Astrocyte (in vitro differentiated cells and primary cell): Measurements from ENCODE around the gene PPP1R16B. TPM values are rescaled to one million over a fixed set of nuclear protein-coding genes. Genes with fewer than 3 reads are reported as not detected.

Source experiments
- DNase-seq: peaks from one replicate; pipeline ENCODE4 v3.0.0-alpha.2; 2010; ENCODE audit warnings: low read depth
- FAIRE-seq: peaks from 2 replicates; lab custom pipeline; 2011; peaks lifted over from hg19 to GRCh38; lab: Jason Lieb, UNC
- H2AFZ ChIP-seq: 2 replicates; pipeline ENCODE4 v1.6.0; 2012; ENCODE audit warnings: low read depth, low read length, inconsistent platforms
- H3K27ac ChIP-seq: 2 replicates; pipeline ENCODE4 v1.5.1; 2011; ENCODE audit warnings: low read depth, low read length, inconsistent platforms
- H3K27me3 ChIP-seq: 2 replicates; pipeline ENCODE4 v1.6.0; 2011; ENCODE audit warnings: low read length, inconsistent platforms; ENCODE audit not compliant: insufficient read depth
- H3K36me3 ChIP-seq: 2 replicates; pipeline ENCODE4 v1.5.1; 2011; ENCODE audit warnings: low read length, inconsistent platforms; ENCODE audit not compliant: insufficient read depth
- H3K4me1 ChIP-seq: 2 replicates; pipeline ENCODE4 v1.5.1; 2011; ENCODE audit warnings: low read length, inconsistent platforms; ENCODE audit not compliant: insufficient read depth
- H3K4me2 ChIP-seq: 2 replicates; pipeline ENCODE4 v1.6.0; 2012; ENCODE audit warnings: low read length, inconsistent platforms
- H3K4me3 ChIP-seq: 2 replicates; pipeline ENCODE4 v1.5.1; 2011; ENCODE audit warnings: low read depth, mild to moderate bottlenecking, low read length, inconsistent platforms; ENCODE audit not compliant: insufficient read depth
- H3K79me2 ChIP-seq: 2 replicates; pipeline ENCODE4 v1.6.0; 2012; ENCODE audit warnings: mild to moderate bottlenecking, low read length, inconsistent platforms; ENCODE audit not compliant: insufficient read depth
- H3K9ac ChIP-seq: 2 replicates; pipeline ENCODE4 v1.6.0; 2012; ENCODE audit warnings: mild to moderate bottlenecking, low read length, inconsistent platforms
- H3K9me3 ChIP-seq: 2 replicates; pipeline ENCODE4 v1.5.1; 2012; ENCODE audit warnings: low read depth, mild to moderate bottlenecking, low read length, inconsistent platforms; ENCODE audit not compliant: insufficient read depth
- H4K20me1 ChIP-seq: 2 replicates; pipeline ENCODE4 v1.6.0; 2012; ENCODE audit warnings: low read length, inconsistent platforms; ENCODE audit not compliant: insufficient read depth
- H3K27ac Mint-ChIP-seq: one replicate; pipeline ENCODE4 v1.8.0; 2021; ENCODE audit warnings: mild to moderate bottlenecking, mixed read lengths; ENCODE audit not compliant: unreplicated experiment
- H3K27me3 Mint-ChIP-seq: one replicate; pipeline ENCODE4 v1.8.0; 2021; ENCODE audit warnings: low read depth, mixed read lengths; ENCODE audit not compliant: unreplicated experiment
- H3K36me3 Mint-ChIP-seq: one replicate; pipeline ENCODE4 v1.8.0; 2021; ENCODE audit warnings: low read depth, mixed read lengths; ENCODE audit not compliant: unreplicated experiment
- H3K4me1 Mint-ChIP-seq: one replicate; pipeline ENCODE4 v1.8.0; 2021; ENCODE audit warnings: low read depth, mixed read lengths; ENCODE audit not compliant: unreplicated experiment
- H3K4me3 Mint-ChIP-seq: one replicate; pipeline ENCODE4 v1.8.0; 2021; ENCODE audit warnings: mild to moderate bottlenecking, moderate library complexity, mixed read lengths; ENCODE audit not compliant: unreplicated experiment
- H3K9me3 Mint-ChIP-seq: one replicate; pipeline ENCODE4 v1.8.0; 2021; ENCODE audit warnings: mild to moderate bottlenecking, mixed read lengths; ENCODE audit not compliant: unreplicated experiment
- EZH2 ChIP-seq: IDR thresholded peaks from 2 replicates; pipeline ENCODE4 v1.6.1; 2012; ENCODE audit warnings: mild to moderate bottlenecking, low read length, inconsistent platforms; ENCODE audit not compliant: insufficient read depth
- total RNA-seq: library from RNA; stranded (reverse); gene quantifications from 2 replicates; pipeline ENCODE4 v1.2.1, GENCODE V29; 2021
- TF ChIP-seq, protein P1 (sequence below): IDR thresholded peaks from 2 replicates; pipeline ENCODE4 v1.5.1; 2011; ENCODE audit warnings: low read depth, mild to moderate bottlenecking, inconsistent platforms, low read length, moderate library complexity; ENCODE audit not compliant: insufficient read depth

PPP1R16B gene
- total RNA-seq, 1 donor from 2014 or later, result 0.68 TPM

DNA sequence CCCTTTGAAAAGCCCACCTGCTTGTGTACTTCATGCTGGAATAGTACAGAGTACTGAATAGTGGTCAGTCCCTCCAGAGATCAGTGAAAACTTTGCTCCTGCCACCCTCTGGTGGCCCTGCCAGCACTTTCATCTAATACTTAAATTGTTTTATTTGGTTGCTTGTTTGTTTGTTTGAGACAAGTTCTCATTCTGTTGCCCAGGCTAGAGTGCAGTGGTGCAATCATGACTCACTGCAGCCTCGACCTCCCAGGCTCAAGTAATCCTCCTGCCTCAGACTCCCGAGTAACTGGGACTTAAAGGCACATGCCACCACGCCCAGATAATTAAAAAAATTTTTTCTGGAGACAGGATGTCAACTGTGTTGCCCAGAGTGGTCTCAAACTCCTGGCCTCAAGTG is 129.8 kb downstream of the PPP1R16B start:
- Histone ChIP-seq H3K27ac (no peak overlapping the region), H3K4me1 (peaks cover 15% of the 10 kb centered on the region), H3K9ac (no peak overlapping the region), H3K4me2 (peak overlapping the region; percentile 7), H3K79me2 (peaks cover 100% of the 10 kb centered on the region), H4K20me1 (peaks cover 18% of the 10 kb centered on the region), H3K36me3 (no peaks in the 10 kb centered on the region), H3K9me3 (no peaks in the 10 kb centered on the region), H3K27me3 (no peaks in the 10 kb centered on the region), H2AFZ (no peak overlapping the region), H3K4me3 (no peak overlapping the region)
- FAIRE-seq, result no peak
- peak overlapping the region; percentile 27 for H3K27ac Mint-ChIP-seq
- no peaks in the 10 kb centered on the region for H3K9me3 Mint-ChIP-seq
- TF ChIP-seq EZH2, result no peak
- TF ChIP-seq, protein P1, sequence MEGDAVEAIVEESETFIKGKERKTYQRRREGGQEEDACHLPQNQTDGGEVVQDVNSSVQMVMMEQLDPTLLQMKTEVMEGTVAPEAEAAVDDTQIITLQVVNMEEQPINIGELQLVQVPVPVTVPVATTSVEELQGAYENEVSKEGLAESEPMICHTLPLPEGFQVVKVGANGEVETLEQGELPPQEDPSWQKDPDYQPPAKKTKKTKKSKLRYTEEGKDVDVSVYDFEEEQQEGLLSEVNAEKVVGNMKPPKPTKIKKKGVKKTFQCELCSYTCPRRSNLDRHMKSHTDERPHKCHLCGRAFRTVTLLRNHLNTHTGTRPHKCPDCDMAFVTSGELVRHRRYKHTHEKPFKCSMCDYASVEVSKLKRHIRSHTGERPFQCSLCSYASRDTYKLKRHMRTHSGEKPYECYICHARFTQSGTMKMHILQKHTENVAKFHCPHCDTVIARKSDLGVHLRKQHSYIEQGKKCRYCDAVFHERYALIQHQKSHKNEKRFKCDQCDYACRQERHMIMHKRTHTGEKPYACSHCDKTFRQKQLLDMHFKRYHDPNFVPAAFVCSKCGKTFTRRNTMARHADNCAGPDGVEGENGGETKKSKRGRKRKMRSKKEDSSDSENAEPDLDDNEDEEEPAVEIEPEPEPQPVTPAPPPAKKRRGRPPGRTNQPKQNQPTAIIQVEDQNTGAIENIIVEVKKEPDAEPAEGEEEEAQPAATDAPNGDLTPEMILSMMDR, result no peak
- H3K4me1 Mint-ChIP-seq, result peaks cover 14% of the 10 kb centered on the region
- H3K27me3 Mint-ChIP-seq, result no peaks in the 10 kb centered on the region
- no peaks in the 10 kb centered on the region for H3K36me3 Mint-ChIP-seq
- peak overlapping the region; percentile 5 for H3K4me3 Mint-ChIP-seq
- DNase-seq, result no peak

DNA sequence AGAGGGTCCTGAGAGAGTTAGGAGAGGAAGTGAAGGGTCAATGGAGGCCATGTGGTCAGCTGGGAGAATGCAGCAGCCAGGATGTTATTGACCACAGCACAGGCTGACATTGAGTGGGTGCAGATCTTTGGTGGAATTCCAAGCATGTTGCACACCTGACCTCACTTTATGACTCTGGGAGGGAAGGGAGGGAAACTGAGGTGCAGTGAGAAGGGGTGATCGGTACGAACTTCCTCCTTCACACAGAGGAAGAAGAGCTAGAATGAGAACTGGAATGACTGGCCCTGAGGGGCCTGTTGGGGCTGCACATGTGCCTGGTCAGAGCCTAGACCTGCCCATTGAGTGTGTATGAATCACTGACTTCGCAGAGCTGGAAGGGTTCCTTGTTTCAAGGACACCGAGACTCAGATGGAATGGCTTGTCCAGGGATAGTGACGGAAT is 130.5 kb downstream of the PPP1R16B start:
- H2AFZ ChIP-seq, result no peak overlapping the region
- Mint-ChIP-seq H3K36me3 (no peaks in the 10 kb centered on the region), H3K27ac (peak overlapping the region; percentile 27), H3K4me3 (no peak overlapping the region), H3K4me1 (peaks cover 15% of the 10 kb centered on the region), H3K27me3 (no peaks in the 10 kb centered on the region), H3K9me3 (no peaks in the 10 kb centered on the region)
- FAIRE-seq, result no peak
- no peaks in the 10 kb centered on the region for H3K9me3 ChIP-seq
- no peak overlapping the region for H3K27ac ChIP-seq
- peaks cover 15% of the 10 kb centered on the region for H3K4me1 ChIP-seq
- TF ChIP-seq, protein P1, result no peak
- no peak for TF ChIP-seq EZH2
- DNase-seq, result no peak
- H3K9ac ChIP-seq, result no peak overlapping the region
- peaks cover 19% of the 10 kb centered on the region for H4K20me1 ChIP-seq
- H3K4me3 ChIP-seq, result no peak overlapping the region
- no peaks in the 10 kb centered on the region for H3K27me3 ChIP-seq
- H3K36me3 ChIP-seq, result no peaks in the 10 kb centered on the region
- H3K79me2 ChIP-seq, result peaks cover 100% of the 10 kb centered on the region
- peak overlapping the region; percentile 7 for H3K4me2 ChIP-seq

DNA sequence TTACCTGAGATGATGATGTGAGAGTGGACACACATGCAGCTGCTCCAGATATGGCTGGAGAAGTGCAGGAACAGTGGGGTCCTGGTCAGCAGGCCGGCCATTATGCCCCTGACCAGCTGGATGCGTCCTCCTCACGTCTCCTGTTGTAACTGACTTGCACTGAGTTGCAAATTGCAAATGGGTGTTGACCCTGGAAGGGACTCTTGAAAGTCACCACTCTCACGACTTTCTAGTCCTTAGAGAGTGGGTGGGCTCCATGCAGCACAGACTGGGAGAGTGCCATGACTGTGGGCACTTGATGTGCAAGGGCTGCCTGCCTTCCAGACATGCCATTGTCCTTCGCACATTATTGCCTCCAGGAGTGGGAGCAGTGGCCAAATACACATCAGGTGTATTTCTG is 131.5 kb downstream of the PPP1R16B start:
- Histone ChIP-seq H3K79me2 (peaks cover 100% of the 10 kb centered on the region), H3K9me3 (no peaks in the 10 kb centered on the region), H4K20me1 (peaks cover 19% of the 10 kb centered on the region), H3K4me2 (no peak overlapping the region), H3K27me3 (no peaks in the 10 kb centered on the region), H2AFZ (no peak overlapping the region), H3K9ac (no peak overlapping the region), H3K4me3 (no peak overlapping the region), H3K4me1 (peaks cover 15% of the 10 kb centered on the region), H3K27ac (no peak overlapping the region), H3K36me3 (no peaks in the 10 kb centered on the region)
- Mint-ChIP-seq H3K36me3 (no peaks in the 10 kb centered on the region), H3K4me3 (no peak overlapping the region), H3K4me1 (peaks cover 16% of the 10 kb centered on the region), H3K27me3 (no peaks in the 10 kb centered on the region), H3K9me3 (no peaks in the 10 kb centered on the region), H3K27ac (no peak overlapping the region)
- TF ChIP-seq EZH2, result no peak
- TF ChIP-seq, protein P1, result no peak
- FAIRE-seq (no peak), DNase-seq (no peak)
